Jurkat, Clone E6-1 (cell line): ENCODE measurements around the gene E2F2. TPM values are rescaled to one million over a fixed set of nuclear protein-coding genes. Genes with fewer than 3 reads are reported as not detected.

Experiments
- DNase-seq: peaks from one replicate; pipeline ENCODE4 v3.0.0-alpha.2; 2011; ENCODE audit warnings: low read depth, low spot score
- H3K4me3 ChIP-seq: 2 replicates; pipeline ENCODE4 v1.5.1; 2011; ENCODE audit warnings: mild to moderate bottlenecking, low read length, control low read depth, moderate library complexity
- polyA plus RNA-seq: library from polyadenylated mRNA; unstranded; fragments of >200 nt; gene quantifications from one replicate; pipeline ENCODE4 v1.2.1, GENCODE V29; 2012; ENCODE audit warnings: missing spikeins; ENCODE audit not compliant: insufficient read length, insufficient read depth

The E2F2 gene
- 18.2 TPM for polyA plus RNA-seq

GRCh38 chr1:23530747-23531561, at the start of gene E2F2:
E2F2 (minus strand) TSS chr1:23531233; CDS start chr1:23530793, 440 bp downstream.
- peak; percentile 91 for DNase-seq
- peak within 1 kb of the TSS; percentile 63 for H3K4me3 ChIP-seq

DNA sequence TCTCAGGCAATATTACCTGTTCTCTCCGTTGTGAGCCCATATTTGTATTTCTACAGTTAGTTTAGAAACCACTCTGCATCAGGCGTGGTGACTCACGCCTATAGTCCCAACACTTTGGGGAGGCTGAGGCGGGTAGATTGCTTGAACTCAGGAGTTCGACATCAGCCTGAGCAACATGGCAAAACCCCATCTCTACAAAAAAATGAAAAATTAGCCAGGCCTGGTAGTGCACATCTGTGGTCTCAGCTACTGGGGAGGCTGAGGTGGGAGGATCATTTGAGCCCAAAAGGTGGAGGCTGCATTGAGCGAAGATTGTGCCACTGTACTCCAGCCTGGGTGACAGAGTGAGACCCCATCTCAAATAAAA, 47.9 kb upstream of the E2F2 start:
- H3K4me3 ChIP-seq, result no peak overlapping the region
- no peak for DNase-seq

- DNase-seq, result no peak
- H3K4me3 ChIP-seq, result no peak overlapping the region
These were observed 47.4 kb upstream of the E2F2 start for GRCh38 chr1:23578311-23578996.

DNA sequence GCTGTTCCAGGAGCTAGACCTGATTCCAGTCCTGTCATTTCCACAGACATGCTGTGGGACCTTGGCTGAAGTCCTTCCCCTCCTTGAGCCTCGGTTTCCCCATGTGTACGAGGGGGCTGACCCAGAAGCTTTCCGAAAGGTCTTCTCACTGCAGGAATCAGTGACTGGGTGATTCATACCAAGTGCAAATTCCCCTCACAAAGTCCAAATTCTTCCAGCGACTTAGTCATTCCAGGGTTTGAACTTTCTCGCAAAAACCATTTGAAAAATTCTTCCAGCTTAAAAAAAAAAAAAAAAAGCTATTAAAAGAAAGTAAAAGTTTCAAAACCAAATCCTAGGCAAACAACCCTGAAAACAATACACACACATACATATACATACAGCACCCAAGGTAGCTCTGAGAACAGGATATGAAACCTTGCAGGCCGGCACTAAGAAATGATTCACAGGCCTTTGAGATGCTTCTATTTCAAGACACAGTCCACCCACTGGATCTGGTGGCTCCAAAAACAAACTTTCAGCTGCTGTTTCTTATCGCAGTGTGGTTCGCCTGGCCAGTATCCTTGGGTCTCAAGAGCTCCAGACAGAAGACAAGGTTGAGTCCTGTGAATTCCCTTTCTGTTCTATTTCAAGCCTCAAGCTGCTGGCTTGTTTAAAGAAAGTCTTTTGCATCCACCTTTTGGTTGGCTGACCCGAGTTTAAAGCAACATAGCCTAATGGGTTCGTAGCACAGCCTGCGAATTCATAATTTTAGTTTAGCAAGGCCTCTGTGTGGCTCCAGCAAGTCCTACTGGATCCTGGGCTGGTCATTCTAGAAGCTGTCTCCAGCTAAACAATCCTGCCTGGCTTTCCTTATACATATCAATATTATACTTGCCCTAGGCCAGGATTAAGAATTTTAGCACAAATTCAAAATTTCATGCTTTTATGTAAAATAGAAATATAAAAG, 46.3 kb upstream of the E2F2 start:
- no peak overlapping the region for H3K4me3 ChIP-seq

DNA sequence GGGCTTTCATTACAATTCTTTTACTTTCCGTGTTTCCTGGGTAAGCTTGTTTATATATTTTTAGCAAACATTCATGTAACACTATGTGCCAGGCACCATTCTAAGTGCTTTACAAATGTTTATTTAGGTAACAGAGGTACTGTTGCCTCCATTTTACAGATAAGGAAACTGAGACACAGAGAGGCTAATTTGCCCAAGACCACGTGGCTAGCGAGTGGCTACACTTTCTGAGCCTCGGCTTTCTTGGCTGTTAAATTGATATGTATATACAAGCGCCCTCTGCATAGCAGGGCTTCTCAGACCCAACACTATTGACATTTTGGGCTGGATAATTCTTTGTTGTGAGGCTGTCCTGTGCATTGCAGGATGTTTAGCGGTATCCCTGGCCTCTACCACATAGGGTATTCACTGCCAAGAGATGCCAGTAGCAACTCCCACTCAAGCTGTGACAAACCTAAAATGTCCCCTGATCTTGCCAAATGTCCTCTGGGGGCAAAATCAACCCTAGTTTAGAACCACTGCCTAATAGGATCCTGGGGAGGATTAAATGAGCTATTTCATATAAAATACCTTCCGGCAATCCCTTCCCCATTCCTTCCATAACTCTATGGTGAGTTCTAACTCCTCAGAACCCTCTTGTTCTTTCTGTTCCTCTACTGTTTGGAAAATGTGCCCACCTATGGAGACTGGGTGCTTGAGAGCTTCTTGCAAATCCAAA, 45.5 kb upstream of the E2F2 start:
- no peak for DNase-seq
- H3K4me3 ChIP-seq, result no peak overlapping the region

More for the DNA sequence above, 46.3 kb upstream of the E2F2 start:
- DNase-seq, result no peak

DNA sequence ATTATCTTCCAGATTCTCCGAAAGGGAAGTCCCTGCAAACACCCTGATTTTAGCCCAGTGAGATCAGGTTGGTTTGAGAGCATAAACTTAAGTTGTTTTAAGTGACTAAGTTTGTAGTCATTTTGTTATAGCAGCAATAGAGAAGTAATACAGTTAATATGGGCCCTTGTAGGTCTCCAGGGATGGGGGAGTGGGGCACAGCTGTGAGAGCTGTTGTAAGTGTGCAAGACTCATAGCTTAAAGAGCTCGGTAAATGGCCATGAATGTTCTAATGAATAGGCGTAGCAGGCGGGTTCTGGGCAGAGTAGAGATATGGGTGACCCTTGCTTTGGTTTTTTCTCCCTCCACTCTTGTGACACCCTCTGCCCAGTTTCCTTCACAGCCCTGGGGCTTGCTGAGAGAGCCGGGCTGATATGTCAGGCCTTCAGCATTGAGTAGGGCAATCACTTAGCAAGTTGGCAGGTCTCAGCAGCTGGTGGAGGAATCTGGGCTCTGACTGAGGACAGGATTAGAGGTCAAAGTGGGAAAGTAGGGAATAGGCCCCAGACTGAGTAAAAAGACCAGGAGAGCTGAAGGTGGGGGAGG, 44.3 kb upstream of the E2F2 start:
- H3K4me3 ChIP-seq, result no peak overlapping the region
- no peak for DNase-seq

- no peak overlapping the region for H3K4me3 ChIP-seq
- DNase-seq, result no peak
These were observed 43.3 kb upstream of the E2F2 start for GRCh38 chr1:23574265-23574754.

DNA sequence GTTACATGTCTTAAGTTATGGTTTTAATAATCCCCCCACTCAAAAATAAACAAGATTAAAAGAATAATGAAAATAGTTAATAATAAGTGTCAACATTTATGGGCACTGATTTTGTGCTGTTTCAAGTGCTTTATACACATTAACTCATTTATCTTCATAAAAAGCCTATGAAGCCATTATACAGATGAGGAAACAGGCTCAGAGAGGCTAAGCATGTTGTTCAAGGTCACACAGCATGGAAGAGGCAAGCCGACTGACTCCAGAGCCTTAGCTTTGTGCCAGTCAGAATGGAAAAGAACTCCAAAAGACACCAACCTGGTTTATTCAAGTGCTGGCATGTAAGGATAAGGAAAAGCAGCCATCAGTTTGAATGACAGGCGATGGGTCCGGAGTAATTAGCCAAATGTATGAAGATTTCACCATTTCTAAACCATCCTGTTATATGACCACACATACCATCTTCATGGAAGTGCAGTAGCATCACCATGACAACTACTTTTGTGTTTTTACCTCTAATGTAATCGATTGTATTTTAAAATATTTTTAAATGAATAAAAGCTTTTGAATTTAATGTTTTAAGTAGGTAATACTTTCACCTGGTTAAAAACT, 42.6 kb upstream of the E2F2 start:
- no peak overlapping the region for H3K4me3 ChIP-seq
- DNase-seq, result no peak

DNA sequence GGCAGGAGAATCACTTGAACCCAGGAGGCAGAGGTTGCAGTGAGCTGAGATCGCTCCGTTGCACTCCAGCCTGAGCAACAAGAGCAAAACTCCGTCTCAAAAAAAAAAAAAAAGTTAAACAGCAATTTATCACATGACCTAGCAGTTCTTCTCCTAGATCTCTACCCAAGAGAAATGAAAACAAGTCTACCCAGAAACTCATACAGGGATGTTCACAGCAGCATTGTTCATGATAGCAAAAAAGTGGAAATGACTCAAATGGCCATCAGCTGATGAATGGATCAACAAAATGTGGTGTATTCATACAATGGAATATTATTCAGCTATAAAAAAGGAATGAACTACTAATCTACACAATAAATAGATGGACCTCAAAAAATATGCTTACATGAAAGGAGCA, 40.4 kb upstream of the E2F2 start:
- H3K4me3 ChIP-seq, result no peak overlapping the region
- DNase-seq, result no peak

- no peak overlapping the region for H3K4me3 ChIP-seq
- DNase-seq, result no peak
These were observed 39.1 kb upstream of the E2F2 start for GRCh38 chr1:23570001-23570691.

- no peak for DNase-seq
- H3K4me3 ChIP-seq, result no peak overlapping the region
These were observed 37.8 kb upstream of the E2F2 start for GRCh38 chr1:23568608-23569383.

- no peak for DNase-seq
- no peak overlapping the region for H3K4me3 ChIP-seq
These were observed 37.1 kb upstream of the E2F2 start for GRCh38 chr1:23567996-23568607.

DNA sequence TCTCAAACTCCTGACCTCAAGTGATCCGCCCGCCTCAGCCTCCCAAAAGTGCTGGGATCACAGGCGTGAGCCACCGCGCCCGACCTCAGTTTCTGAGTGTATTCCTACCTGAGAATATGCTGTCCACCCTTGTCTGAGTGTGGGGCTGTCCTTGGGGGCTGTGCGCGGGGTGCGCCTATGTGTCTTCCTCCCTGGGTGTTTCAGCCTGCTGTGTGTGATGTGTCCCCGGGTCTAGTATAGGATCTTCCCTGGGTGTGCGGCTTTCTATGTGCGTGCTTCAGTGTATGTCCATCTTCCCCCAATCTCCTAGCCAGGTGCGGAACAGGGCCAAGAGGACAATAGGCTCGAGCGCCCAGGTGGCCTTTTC, 36.6 kb upstream of the E2F2 start:
- DNase-seq, result no peak
- no peak overlapping the region for H3K4me3 ChIP-seq

DNA sequence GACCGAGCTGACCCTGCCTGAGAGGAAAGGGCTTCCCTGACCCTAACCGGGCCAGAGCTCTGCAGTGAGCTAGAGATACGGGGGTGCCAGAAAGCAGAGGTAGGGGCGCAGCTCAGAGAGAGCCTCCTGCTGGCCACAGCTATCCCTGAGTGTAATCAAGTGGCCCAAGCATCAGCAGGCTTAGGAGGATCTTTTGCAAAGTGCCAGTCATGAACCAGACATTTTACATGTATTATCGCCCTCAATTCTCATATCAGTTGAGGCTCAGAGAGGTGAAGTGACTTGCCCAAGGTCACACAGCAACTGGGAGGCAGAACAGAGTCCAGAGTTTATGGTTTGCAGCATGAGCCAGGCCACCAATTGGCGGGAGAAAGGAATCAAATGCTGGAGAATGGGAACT, 35.3 kb upstream of the E2F2 start:
- H3K4me3 ChIP-seq, result no peak overlapping the region
- DNase-seq, result no peak

- no peak overlapping the region for H3K4me3 ChIP-seq
- no peak for DNase-seq
These were observed 34.7 kb upstream of the E2F2 start for GRCh38 chr1:23565776-23566175.

- H3K4me3 ChIP-seq, result no peak overlapping the region
- DNase-seq, result no peak
These were observed 33.6 kb upstream of the E2F2 start for GRCh38 chr1:23564529-23565122.
